Lower leg skin (tissue), 4 donors: ENCODE data around the gene CPNE6. TPM values are rescaled to one million over a fixed set of nuclear protein-coding genes. Genes with fewer than 3 reads are reported as not detected.
A peak's percentile ranks its signal among the peaks of the same experiment; 100 is the strongest.

ENCODE experiments used
- DNase-seq, 2 donors: peaks; one replicate each; pipeline ENCODE4 v3.0.0-alpha.2; 2019; ENCODE audit warnings: low spot score in 2 of 2
- H3K4me3 ChIP-seq: fragments of 200-600 bp; sonication (generic); 2 replicates; pipeline ENCODE4 v1.5.1; 2017; ENCODE audit warnings: mild to moderate bottlenecking, low read depth; ENCODE audit not compliant: poor library complexity, severe bottlenecking
- POLR2A ChIP-seq, 2 donors: fragments of 450-650 bp; IDR thresholded peaks; one replicate each; pipeline ENCODE4 v1.6.1; 2016 to 2017; ENCODE audit warnings: antibody characterized with exemption in 2 of 2, mild to moderate bottlenecking in 1 of 2, moderate library complexity in 1 of 2
- WGBS, 2 donors: methylation state at CpG; one replicate each; pipeline ENCODE4 v1.1.5; 2018; 5-methylcytosine and 5-hydroxymethylcytosine counted together
- intact Hi-C: fragments of 100-400 bp; cut with DNase I; formaldehyde crosslinking; loops from one replicate; pipeline ENCODE4 v1.15.0; 2023; ENCODE audit warnings: low total_unique reads
- total RNA-seq, 4 donors: library from RNA; depleted of rRNA; stranded (reverse); fragments of >200 nt; gene quantifications; one replicate each; pipeline ENCODE4 v1.1.0, GENCODE V29; 2016
- TF ChIP-seq, protein P1 (sequence below), 3 donors: fragments of 450-650 bp; IDR thresholded peaks; one replicate each; pipeline ENCODE4 v1.5.1; 2016; ENCODE audit warnings: antibody characterized with exemption in 3 of 3, mild to moderate bottlenecking in 3 of 3, moderate library complexity in 2 of 3

CPNE6 gene
- total RNA-seq, 4 donors from 2014 or later, result 0.39 TPM; not detected in 3

DNA sequence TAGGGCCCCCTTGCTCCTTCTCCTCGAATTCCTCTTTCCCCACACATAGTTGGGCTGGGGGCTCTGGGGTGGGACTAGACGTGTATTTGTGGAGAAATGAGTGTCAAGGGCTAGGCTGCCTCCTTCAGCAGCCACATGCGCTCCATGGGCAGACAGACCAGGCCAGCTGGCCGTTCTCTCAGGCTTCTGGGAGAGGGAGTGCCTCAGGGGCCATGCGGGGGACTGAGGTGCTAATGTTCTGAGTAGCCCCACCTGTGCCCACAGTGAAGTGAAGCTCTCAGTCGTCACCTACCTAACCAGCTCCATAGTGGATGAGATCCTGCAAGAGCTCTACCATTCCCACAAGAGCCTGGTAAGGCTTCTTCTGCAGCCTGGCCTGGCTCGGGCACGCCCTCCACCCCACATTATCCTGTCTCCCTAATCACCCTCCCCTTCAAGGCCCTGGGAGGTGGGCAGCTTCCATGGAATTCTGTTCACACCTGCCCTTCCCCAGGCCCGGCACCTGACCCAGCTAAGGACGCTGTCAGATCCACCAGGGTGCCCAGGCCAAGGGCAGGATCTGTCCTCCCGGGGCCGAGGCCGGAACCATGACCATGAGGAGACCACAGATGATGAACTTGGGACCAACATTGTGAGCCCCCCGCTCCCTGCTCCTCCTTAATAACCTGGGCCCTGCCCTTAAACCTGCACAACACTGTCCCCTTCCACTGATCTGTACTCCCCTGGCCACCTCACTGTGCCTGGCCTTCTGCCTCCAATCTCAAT, 9.0 kb upstream of the CPNE6 start:
- 88 to 93% methylated on average over 12 to 13 of the region's 14 CpGs for WGBS, 2 donors
- no peak for DNase-seq
- TF ChIP-seq, protein P1, sequence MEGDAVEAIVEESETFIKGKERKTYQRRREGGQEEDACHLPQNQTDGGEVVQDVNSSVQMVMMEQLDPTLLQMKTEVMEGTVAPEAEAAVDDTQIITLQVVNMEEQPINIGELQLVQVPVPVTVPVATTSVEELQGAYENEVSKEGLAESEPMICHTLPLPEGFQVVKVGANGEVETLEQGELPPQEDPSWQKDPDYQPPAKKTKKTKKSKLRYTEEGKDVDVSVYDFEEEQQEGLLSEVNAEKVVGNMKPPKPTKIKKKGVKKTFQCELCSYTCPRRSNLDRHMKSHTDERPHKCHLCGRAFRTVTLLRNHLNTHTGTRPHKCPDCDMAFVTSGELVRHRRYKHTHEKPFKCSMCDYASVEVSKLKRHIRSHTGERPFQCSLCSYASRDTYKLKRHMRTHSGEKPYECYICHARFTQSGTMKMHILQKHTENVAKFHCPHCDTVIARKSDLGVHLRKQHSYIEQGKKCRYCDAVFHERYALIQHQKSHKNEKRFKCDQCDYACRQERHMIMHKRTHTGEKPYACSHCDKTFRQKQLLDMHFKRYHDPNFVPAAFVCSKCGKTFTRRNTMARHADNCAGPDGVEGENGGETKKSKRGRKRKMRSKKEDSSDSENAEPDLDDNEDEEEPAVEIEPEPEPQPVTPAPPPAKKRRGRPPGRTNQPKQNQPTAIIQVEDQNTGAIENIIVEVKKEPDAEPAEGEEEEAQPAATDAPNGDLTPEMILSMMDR (IDR thresholded peaks at IDR 0.05), result peak in 1 of 3 donors; percentile 19
- no peak for TF ChIP-seq POLR2A (IDR thresholded peaks at IDR 0.05)
- H3K4me3 ChIP-seq, result no peak overlapping the region
- intact Hi-C loops, result no loop called here

DNA sequence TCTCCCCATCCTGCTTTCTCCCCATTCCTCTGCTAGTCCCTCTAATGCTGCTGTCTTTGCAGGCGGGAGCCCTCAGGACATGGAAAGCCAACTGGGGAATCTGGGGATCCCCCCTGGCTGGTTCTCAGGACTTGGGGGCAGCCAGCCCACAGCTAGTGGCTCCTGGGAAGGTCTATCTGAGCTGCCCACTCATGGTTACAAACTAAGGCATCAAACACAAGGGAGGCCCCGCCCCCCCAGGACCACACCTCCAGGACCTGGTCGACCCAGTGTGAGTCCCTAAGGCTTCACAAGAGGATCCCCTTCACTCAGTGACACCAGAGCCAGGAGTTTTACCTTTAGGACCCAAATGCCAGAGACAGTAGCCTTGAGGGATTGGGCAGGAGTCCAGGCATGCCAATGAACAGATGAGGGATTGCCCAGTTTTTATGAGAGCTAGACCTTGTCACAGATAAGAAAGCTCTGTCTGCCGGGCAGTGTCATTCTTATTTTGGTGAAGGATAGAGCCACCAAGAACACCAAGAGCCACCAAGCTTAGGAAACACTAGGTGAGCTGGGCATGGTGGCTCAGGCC, 8.0 kb upstream of the CPNE6 start:
- no peak overlapping the region for H3K4me3 ChIP-seq
- intact Hi-C loops, result no loop called here
- WGBS, 2 donors, result 69 to 73% methylated on average over 4 of the region's 4 CpGs

DNA sequence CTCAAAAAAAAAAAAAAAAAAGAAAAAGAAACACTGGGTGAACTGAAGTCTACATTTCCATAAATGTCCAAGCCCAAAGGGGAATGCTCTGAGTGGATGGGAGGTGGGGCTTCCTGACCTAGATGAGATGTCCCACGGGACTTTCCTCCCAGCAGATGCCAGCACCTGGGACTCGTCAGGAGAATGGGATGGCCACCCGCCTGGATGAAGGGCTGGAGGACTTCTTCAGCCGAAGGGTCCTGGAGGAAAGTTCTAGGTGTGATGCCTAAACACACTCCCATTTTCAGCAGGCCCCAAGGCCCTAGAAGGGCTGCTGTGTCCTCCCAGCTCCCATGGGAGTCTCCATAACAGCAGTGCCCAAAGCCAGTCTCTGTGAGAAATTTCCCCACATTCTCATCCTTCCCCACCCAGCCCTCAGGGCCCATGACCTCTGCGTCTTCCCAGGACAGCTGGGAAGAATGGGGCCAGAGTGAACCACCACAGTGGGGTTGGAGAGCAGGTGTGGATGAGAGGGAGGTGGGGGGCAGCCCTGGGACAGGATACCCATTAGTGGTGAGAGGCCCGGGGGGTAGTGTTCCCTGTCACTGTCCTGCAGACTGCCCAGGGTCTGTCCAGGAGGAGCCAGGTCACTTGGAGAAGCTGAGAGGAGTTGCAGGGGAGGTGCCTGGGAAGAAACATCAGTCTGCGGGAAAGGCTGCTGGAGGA, 7.1 kb upstream of the CPNE6 start:
- intact Hi-C loops, result no loop called here
- DNase-seq, result no peak
- TF ChIP-seq POLR2A (IDR thresholded peaks at IDR 0.05), result no peak
- TF ChIP-seq, protein P1 (IDR thresholded peaks at IDR 0.05), result no peak
- H3K4me3 ChIP-seq, result no peak overlapping the region
- 78 to 85% methylated on average over 7 of the region's 7 CpGs for WGBS, 2 donors

More for the DNA sequence above, 8.0 kb upstream of the CPNE6 start:
- TF ChIP-seq POLR2A (IDR thresholded peaks at IDR 0.05), result no peak
- TF ChIP-seq, protein P1 (IDR thresholded peaks at IDR 0.05), result no peak
- no peak for DNase-seq

DNA sequence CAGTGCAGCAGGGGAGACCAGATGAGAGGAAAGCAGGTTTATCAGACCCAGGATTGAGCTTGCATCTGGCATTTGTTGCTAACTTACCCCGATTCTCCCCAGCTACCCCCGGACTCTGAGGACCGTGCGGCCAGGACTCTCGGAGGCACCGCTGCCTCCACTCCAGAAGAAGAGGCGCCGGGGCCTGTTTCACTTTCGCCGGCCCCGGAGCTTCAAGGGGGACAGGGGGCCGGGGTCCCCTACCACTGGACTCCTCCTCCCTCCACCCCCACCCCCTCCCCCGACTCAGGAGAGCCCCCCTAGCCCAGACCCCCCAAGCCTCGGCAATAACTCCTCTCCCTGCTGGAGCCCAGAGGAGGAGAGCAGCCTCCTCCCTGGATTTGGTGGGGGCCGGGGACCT, 6.5 kb upstream of the CPNE6 start:
- WGBS, 2 donors, result 79 to 84% methylated on average over 15 of the region's 15 CpGs
- intact Hi-C loops, result no loop called here
- no peak for DNase-seq
- TF ChIP-seq, protein P1 (IDR thresholded peaks at IDR 0.05), result no peak
- no peak for TF ChIP-seq POLR2A (IDR thresholded peaks at IDR 0.05)
- no peak overlapping the region for H3K4me3 ChIP-seq

DNA sequence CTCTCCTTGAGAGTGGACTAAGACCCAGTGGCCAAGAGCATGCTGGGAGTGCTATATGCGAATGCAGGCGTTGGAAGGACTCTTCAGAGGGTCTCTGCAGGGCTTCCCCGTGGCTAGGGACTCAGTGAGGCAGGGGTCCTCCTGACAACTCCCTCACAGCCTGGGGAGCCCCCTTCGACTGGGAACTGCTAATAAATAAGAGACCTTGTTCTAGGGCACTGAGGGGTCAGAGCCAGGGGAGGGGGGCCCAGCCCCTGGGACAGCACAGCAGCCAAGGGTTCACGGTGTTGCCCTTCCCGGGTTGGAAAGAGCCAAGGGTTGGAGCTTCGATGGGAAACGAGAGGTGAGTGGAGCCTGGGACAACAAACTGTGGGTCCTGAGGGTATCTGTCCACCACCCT, 6.0 kb upstream of the CPNE6 start:
- no peak overlapping the region for H3K4me3 ChIP-seq
- no peak for DNase-seq
- no peak for TF ChIP-seq POLR2A (IDR thresholded peaks at IDR 0.05)
- TF ChIP-seq, protein P1 (IDR thresholded peaks at IDR 0.05), result no peak
- intact Hi-C loops, result no loop called here
- WGBS, 2 donors, result 82 to 92% methylated on average over 8 of the region's 8 CpGs
